ENCODE measurements around the gene KCNJ10.

DNA sequence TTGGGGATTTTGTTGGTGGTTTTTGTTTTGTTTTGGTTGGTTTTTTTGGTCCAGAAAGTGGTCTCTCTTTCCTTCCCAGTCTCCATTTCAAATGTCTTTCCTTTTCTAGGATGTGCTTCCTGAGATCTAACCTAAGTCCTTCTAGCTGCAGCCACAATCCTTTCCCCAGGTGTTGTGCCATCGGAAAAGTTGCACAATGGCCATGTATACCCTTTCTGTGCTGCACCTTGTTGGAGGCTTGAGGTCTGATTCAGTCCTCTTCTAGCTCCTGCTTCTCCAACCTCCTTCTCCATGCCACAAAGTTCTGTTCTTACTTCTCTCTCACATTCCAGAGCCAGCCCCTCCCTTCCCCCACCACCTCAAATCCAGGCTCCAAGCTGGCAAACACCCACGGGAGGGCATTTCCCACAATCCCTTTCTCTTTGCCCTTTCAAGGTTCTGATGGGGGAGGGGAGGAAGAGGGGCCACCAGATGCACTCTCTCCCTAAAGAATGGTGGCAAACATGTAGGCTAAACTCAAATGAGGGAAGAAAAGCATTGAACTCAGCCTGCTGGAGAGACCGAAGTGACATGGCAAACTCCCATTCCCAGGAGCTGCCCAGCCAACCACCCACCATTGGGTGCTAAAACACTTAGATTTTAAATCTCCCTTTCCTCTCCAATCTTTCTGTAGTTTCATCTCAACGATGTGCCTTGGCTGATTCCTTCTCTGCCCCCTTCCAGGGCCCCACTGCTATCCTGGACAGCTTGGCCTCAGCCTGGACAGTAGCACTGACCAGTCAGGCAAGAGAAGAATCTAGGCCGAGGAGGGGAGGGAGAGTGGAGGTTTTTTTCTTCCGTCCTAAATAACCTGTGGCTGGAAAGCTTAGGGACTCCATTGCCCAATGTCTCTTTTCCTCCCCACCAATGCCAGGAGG lies 2.9 kb downstream of the KCNJ10 start:
- TF ChIP-seq CTCF (IDR thresholded peaks at IDR 0.05; ENCODE audit: low read depth, low read length) (no peak), EZH2phosphoT487 (IDR thresholded peaks at IDR 0.05; ENCODE audit: low read depth) (no peak)

Data from OCI-LY3 (cell line).